GM06990 (cell line): Measurements from ENCODE around the gene REXO4.

Experiments
- DNase-seq: peaks from one replicate; pipeline ENCODE4 v3.0.0-alpha.2; 2011; ENCODE audit not compliant: insufficient read length; ENCODE audit errors: extremely low read depth
- H3K27me3 ChIP-seq: replicated peaks from 2 replicates; pipeline ENCODE4 v1.6.0; 2011; ENCODE audit warnings: low read length; ENCODE audit not compliant: control insufficient read depth, insufficient read depth
- H3K36me3 ChIP-seq: 2 replicates; pipeline ENCODE4 v1.5.1; 2011; ENCODE audit warnings: low read length; ENCODE audit not compliant: control insufficient read depth, insufficient read depth
- H3K4me3 ChIP-seq: replicated peaks from 2 replicates; pipeline ENCODE4 v1.5.1; 2011; ENCODE audit warnings: low read depth, mild to moderate bottlenecking, control low read depth, low read length
- TF ChIP-seq, protein P1 (sequence below): IDR thresholded peaks from 2 replicates; pipeline ENCODE4 v1.5.1; 2011; ENCODE audit warnings: low read length, control low read depth, mild to moderate bottlenecking, inconsistent platforms; ENCODE audit not compliant: insufficient read depth, poor library complexity, severe bottlenecking

The REXO4 gene

DNA sequence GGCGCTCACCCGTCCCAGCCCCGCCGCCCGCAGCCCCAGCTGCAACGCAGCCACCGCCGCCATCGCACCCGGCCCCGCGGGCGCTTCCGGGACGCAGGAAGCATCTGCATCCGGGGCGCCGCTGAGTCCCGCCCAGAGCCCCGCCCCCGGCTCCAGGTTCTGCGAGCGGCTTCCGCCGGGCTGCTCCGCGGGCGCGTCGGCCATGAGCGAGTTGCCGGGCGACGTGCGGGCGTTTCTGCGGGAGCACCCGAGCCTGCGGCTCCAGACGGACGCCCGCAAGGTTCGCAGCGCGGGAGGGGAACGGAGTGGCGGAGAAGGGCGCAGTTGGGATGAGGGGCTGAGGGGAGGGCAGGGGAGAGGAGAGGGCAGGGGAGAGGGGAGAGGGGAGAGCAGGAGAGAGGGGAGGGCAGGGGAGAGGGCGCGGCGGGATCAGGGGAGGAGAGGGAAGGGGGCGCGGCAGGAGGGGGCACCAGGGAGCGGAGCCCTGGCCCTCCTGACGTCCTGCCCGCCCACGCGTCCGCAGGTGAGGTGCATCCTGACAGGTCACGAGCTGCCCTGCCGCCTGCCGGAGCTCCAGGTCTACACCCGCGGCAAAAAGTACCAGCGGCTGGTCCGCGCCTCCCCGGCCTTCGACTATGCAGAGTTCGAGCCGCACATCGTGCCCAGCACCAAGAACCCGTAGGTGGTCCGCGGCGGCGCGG is 61.3 kb downstream of the REXO4 start, which contains the start of the genes SURF1 and SURF2:
TSS of gene SURF1 (minus strand) at position 97 of the 701 bp plus-strand sequence. CDS start at position 63, 34 bp downstream.
TSS of gene SURF2 (plus strand) at position 160 of the 701 bp plus-strand sequence. CDS start at position 203, 43 bp downstream.
- TF ChIP-seq, protein P1, sequence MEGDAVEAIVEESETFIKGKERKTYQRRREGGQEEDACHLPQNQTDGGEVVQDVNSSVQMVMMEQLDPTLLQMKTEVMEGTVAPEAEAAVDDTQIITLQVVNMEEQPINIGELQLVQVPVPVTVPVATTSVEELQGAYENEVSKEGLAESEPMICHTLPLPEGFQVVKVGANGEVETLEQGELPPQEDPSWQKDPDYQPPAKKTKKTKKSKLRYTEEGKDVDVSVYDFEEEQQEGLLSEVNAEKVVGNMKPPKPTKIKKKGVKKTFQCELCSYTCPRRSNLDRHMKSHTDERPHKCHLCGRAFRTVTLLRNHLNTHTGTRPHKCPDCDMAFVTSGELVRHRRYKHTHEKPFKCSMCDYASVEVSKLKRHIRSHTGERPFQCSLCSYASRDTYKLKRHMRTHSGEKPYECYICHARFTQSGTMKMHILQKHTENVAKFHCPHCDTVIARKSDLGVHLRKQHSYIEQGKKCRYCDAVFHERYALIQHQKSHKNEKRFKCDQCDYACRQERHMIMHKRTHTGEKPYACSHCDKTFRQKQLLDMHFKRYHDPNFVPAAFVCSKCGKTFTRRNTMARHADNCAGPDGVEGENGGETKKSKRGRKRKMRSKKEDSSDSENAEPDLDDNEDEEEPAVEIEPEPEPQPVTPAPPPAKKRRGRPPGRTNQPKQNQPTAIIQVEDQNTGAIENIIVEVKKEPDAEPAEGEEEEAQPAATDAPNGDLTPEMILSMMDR = peak; percentile 42
- peak; percentile 90 for DNase-seq
- Histone ChIP-seq H3K4me3 (peak within 1 kb of the TSS; percentile 85), H3K36me3 (peaks cover 28% of the 10 kb centered on the region), H3K27me3 (no peaks in the 10 kb centered on the region)
